Aorta (tissue), 5 donors: ENCODE data around the gene CCDC182. TPM values are rescaled to one million over a fixed set of nuclear protein-coding genes. Genes with fewer than 3 reads are reported as not detected.

ENCODE experiments used
- ATAC-seq: fragments of 200-7000 bp; cut with Tn5 transposase; one replicate; pipeline ENCODE4 v1.9.1; 2022; ENCODE audit warnings: moderate library complexity; ENCODE audit not compliant: low FRiP score
- DNase-seq, 2 donors: peaks; one replicate each; pipeline ENCODE4 v3.0.0-alpha.2; 2020
- H3K27ac ChIP-seq, 2 donors: one replicate each; pipeline ENCODE4 v1.5.1; 2013; ENCODE audit warnings: low read length in 2 of 2, mild to moderate bottlenecking in 2 of 2, moderate library complexity in 2 of 2, control low read depth in 1 of 2, inconsistent platforms in 1 of 2, low read depth in 1 of 2
- H3K27me3 ChIP-seq, 2 donors: one replicate each; pipeline ENCODE4 v1.6.1; 2013; ENCODE audit warnings: control low read depth in 1 of 2, low read length in 1 of 2, mild to moderate bottlenecking in 1 of 2, moderate library complexity in 1 of 2; ENCODE audit not compliant: insufficient read depth in 2 of 2, control insufficient read depth in 1 of 2
- H3K36me3 ChIP-seq, 2 donors: one replicate each; pipeline ENCODE4 v1.6.1; 2013; ENCODE audit warnings: control low read depth in 1 of 2, low read length in 1 of 2, mild to moderate bottlenecking in 1 of 2; ENCODE audit not compliant: insufficient read depth in 2 of 2, control insufficient read depth in 1 of 2
- H3K4me1 ChIP-seq, 2 donors: one replicate each; pipeline ENCODE4 v1.6.1; 2013; ENCODE audit warnings: low read length in 2 of 2, control low read depth in 1 of 2, mild to moderate bottlenecking in 1 of 2, moderate library complexity in 1 of 2; ENCODE audit not compliant: insufficient read depth in 2 of 2, control insufficient read depth in 1 of 2
- H3K4me3 ChIP-seq, 2 donors: one replicate each; pipeline ENCODE4 v1.5.1; 2013; ENCODE audit warnings: low read length in 2 of 2, control low read depth in 1 of 2, mild to moderate bottlenecking in 1 of 2
- H3K9me3 ChIP-seq: one replicate; pipeline ENCODE4 v1.6.1; 2013; ENCODE audit warnings: mild to moderate bottlenecking, low read length; ENCODE audit not compliant: control insufficient read depth
- WGBS, 2 donors: extraction: QIAGEN DNeasy Blood & Tissue Kit; methylation state at CpG; one replicate each; pipeline ENCODE4 v1.1.7; 2013; 5-methylcytosine and 5-hydroxymethylcytosine counted together
- intact Hi-C, 2 donors: fragments of 100-400 bp; cut with DNase I; formaldehyde crosslinking; loops; one replicate each; pipeline versions ENCODE4 v1.14.2 to v1.15.0; 2022
- polyA plus RNA-seq, 2 donors: library from polyadenylated mRNA; stranded (reverse); fragments of 200-250 nt; gene quantifications; one replicate each; pipeline ENCODE4 v1.2.3, GENCODE V29; 2013
- total RNA-seq, 2 donors: library from RNA; stranded (reverse); fragmentation: NEBNext Ultra II Directional; extraction: Animal tissue kit (Norgen Biotek cat#: 25700); gene quantifications; one replicate each; pipeline ENCODE4 v1.2.1, GENCODE V29; 2021
- donor health status: healthy with polysubstance abuse.
- donor health status: Bipolar disorder and iron deficiency.
- donor health status: DM: no; HTN: no; CAD: no.
- donor health status: DM: no; HTN: no; CAD: no.
- donor health status: DM: yes; HTN: yes; CAD: no.

CCDC182 gene
- total and polyA plus RNA-seq, 4 donors = not detected

DNA sequence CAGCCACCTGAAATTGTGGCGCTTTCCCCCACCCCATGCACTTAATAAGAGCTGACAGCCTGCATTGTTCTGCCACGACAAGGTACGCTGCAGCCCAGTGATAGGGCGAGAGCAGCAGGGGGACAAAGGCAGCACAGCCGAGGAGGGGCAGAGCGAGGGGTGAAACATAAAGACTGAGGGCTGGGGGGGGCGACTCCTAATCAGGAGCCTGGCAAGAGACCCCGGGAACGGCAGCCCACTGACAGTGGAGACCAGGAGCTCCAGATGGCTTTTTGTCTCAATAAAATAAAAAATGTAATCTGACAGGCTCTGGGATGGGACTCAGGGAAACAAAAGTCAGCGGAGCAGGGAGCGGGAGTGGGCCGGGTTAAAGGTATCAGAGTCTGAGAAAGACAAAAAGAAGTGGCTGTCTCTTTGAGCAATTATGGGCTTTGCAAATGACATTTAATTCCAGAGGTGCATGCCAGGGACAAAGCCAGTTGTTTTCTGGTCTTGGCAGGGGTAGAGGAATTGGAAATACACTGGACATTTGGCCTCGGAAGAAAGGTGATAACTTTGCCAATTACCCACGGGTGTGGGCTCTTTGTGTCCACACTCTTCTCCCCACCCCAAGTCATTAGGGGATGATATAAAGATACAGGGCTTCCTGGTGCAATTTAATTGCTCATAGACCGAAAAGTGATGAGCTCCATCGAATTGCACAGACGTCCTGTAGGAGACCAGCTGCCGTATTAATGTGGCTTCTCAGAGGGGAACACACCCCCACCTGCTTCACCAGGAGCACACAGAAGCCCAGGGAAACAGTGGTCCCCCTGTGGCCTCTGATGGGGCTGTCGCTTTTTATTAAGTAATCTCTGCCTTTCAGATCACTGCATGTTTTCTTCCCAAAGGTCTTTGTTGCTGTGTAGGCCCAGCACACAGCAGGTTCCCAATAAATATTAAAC lies 17.6 kb upstream of the CCDC182 start:
- Histone ChIP-seq H3K9me3 (no peaks in the 10 kb centered on the region), H3K27me3 (no peaks in the 10 kb centered on the region), H3K4me1 (no peaks in the 10 kb centered on the region), H3K27ac (no peak overlapping the region), H3K4me3 (no peak overlapping the region), H3K36me3 (no peaks in the 10 kb centered on the region)
- intact Hi-C loops = no loop called here
- 49 to 50% methylated on average over 19 of the region's 19 CpGs for WGBS, 2 donors
- ATAC-seq (no peak), DNase-seq (peak in 1 of 2 donors; percentile 36)

DNA sequence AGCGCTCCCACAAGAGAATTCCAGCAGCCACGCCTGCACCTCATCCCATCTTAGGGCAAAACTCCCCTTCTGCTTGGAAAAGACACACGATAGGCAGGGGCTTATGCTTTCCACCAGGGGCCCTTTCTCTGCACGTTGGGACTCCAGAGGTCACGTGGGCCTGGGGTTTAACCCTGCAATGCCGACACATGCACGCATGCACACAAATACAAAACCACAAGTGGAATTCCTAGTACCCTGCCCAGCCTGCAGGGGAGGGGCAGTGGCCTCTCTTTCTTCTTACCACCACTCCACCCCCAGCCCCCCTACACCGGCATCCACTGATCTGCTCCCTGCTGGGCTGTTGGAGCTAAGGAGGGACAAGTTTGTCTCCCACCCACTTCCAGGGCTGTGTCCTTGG lies 16.8 kb upstream of the CCDC182 start:
- Histone ChIP-seq H3K4me1 (no peaks in the 10 kb centered on the region), H3K27me3 (no peaks in the 10 kb centered on the region), H3K27ac (no peak overlapping the region), H3K4me3 (no peak overlapping the region), H3K9me3 (no peaks in the 10 kb centered on the region), H3K36me3 (no peaks in the 10 kb centered on the region)
- ATAC-seq (no peak), DNase-seq (peak in 1 of 2 donors; percentile 45)
- WGBS, 2 donors = 38 to 50% methylated on average over 8 of the region's 8 CpGs
- intact Hi-C loops = no loop called here

DNA sequence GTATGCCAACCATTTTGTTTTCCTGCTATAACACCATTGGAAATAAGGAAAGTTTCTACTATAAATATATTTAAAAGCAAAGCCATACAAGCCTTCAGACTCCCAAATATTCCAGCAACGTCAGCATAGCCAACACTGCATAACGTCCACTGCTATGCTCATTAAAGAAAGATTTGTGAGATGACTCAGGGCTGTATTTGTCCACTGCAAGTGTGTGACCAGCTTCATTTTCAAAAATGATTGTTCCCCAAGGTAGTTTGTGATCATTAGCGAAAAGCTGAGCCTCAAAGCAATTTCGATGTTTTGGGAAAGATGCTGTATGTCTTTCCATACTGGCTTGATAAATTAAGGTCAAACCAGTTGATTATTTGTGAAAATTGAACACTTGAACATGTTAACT lies 14.9 kb upstream of the CCDC182 start:
- Histone ChIP-seq H3K27me3 (no peaks in the 10 kb centered on the region), H3K9me3 (no peaks in the 10 kb centered on the region), H3K36me3 (no peaks in the 10 kb centered on the region), H3K4me3 (no peak overlapping the region), H3K27ac (no peak overlapping the region), H3K4me1 (no peaks in the 10 kb centered on the region)
- WGBS, 2 donors = 57 to 64% methylated on average over 4 of the region's 4 CpGs
- intact Hi-C loops = no loop called here
- no peak for ATAC-seq
- DNase-seq = no peak

DNA sequence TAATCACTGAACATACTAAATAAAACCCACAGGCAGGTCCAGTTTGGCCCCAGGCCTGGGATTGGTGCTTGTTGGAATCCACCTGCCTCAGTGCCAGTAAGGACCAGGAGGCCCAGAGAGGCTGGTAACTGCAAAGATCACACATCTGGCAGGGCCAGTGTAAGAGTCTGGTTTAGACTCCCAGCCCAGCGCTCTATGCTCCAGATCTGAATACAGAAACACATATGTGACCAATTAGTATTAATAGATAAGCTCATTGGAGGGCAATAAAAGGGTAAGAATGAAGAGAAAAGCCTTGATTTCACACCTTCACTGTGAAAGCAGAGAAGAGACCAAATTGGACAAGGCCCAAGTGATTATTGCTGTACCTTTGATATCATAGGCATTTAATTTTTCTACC lies 13.6 kb upstream of the CCDC182 start:
- 87 to 88% methylated on average over 1 of the region's 1 CpG for WGBS, 2 donors
- intact Hi-C loops = no loop called here

DNA sequence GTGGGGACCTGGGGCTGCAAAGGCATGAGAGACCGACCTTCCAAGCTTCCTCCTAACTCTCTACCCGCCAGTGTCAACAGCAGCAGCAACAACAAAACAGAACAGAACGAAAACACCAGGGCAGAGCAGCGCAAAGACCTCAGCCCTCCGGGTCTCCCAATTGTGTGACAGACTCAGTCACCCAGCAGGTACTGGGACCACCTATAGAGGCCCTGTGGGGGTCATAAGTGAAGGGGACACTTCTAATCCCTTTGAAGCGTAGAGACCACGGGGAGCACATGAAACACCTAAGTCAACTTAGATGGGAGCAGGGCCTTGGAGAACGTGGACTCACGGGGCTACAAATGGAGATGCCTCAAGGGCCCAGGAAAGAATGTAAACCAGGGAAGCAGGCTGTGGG lies 12.6 kb upstream of the CCDC182 start:
- H3K9me3 ChIP-seq = no peaks in the 10 kb centered on the region
- no peak overlapping the region for H3K4me3 ChIP-seq
- no peaks in the 10 kb centered on the region for H3K36me3 ChIP-seq
- H3K27ac ChIP-seq = no peak overlapping the region
- no peaks in the 10 kb centered on the region for H3K27me3 ChIP-seq
- no peaks in the 10 kb centered on the region for H3K4me1 ChIP-seq
- 56 to 64% methylated on average over 9 of the region's 9 CpGs for WGBS, 2 donors
- DNase-seq = no peak
- intact Hi-C loops = no loop called here
- ATAC-seq = no peak

More for the DNA sequence above, 13.6 kb upstream of the CCDC182 start:
- Histone ChIP-seq H3K27me3 (no peaks in the 10 kb centered on the region), H3K4me3 (no peak overlapping the region), H3K36me3 (no peaks in the 10 kb centered on the region), H3K9me3 (no peaks in the 10 kb centered on the region), H3K4me1 (no peaks in the 10 kb centered on the region), H3K27ac (no peak overlapping the region)
- DNase-seq (no peak), ATAC-seq (no peak)

DNA sequence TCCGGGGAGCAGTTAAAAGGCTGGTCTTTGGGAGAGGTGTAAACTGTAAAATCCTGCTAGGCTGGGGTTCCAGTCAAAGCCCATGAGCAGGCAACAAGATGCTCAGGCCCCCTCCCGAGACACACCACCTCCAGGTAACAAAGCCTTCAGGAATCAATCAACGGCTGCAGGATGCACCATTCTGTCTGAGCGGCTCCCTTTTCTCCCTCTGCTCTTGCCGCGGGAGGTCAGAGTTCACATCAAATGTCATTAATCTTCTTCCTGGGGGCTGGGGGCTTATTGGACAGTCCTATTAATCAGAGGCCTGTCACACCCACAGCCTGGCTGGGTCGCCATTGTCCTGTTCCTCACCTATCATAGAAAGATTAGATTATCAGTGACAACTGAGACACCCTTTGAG lies 11.9 kb upstream of the CCDC182 start:
- H3K27me3 ChIP-seq = no peaks in the 10 kb centered on the region
- intact Hi-C loops = no loop called here
- no peaks in the 10 kb centered on the region for H3K4me1 ChIP-seq
- ATAC-seq (no peak), DNase-seq (no peak)
- no peaks in the 10 kb centered on the region for H3K9me3 ChIP-seq
- H3K4me3 ChIP-seq = no peak overlapping the region
- no peaks in the 10 kb centered on the region for H3K36me3 ChIP-seq
- 43 to 50% methylated on average over 7 of the region's 7 CpGs for WGBS, 2 donors
- H3K27ac ChIP-seq = no peak overlapping the region

DNA sequence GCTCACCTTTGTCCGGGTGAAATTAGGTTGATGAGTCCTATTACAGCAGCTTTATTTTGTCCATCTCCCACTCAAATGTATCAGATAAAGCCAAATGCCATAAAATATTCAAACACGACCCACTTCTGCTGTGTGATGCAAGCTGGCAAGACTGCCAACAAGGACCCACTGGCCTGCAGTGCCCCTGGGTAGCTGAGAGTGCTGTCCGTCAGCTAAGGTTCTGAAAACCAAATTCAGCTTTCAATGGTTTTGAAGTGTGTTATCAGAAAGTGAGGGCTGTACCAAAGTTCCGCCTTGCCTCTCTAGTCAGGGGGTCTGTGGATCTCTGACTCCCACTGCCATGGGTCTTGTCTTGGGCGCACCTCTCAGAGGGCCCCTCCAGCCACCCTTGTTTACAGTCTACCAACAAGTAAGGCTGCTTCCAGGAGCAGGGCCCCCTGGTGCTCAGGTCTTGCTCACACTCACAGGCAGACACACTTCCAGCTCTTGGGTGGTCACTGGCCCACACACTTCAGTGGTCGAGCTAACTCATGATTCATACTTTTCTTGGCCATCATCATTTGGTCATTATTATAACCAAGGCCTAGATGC lies 10.5 kb upstream of the CCDC182 start:
- no peak for ATAC-seq
- Histone ChIP-seq H3K27ac (no peak overlapping the region), H3K9me3 (no peaks in the 10 kb centered on the region), H3K27me3 (no peaks in the 10 kb centered on the region), H3K4me3 (no peak overlapping the region), H3K4me1 (no peaks in the 10 kb centered on the region), H3K36me3 (no peaks in the 10 kb centered on the region)
- intact Hi-C loops = no loop called here
- DNase-seq = no peak
- 70 to 77% methylated on average over 6 of the region's 6 CpGs for WGBS, 2 donors

DNA sequence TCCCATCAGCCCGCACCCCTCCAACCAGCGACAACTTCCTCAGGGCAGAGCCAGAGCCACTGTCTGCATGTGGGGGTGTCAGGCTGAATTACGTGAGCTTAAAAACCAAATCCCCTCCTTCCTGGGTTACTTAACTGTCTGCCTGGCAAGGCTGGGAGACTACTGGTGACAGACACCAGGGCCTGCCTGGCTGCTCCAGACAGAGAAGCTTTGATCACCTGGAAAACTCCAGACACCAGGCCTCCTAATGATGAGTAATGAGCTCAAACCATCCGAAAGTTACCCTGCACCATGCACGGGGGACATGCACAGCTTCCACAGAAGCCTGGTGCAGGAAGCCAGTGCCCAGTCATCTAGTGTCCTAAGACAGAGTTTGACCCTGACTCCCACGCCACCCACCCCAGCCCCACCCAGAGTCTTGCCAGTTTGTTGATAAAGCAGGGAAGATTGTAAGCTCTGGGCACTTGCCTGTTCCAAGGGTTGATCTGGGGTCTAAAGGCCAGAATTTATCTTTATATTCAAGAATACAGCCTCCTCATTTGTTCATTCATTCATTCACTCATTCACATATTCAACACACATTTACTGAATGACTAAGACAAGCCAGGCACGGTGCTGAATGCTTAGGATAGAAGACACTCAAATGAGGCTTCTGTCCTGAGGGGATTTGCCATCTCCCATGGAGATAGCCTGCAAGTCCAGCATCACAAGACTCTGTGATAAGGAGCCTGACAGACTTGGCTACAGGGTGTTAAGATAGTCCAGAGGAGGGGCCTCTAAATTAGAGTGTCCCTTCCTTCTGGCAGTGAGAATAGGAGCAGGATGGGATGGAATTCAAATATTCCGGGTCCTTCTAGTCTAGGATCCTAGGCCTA lies 7.2 kb upstream of the CCDC182 start:
- no peak for DNase-seq
- no peak overlapping the region for H3K27ac ChIP-seq
- no peaks in the 10 kb centered on the region for H3K36me3 ChIP-seq
- intact Hi-C loops = no loop called here
- ATAC-seq = no peak
- no peaks in the 10 kb centered on the region for H3K9me3 ChIP-seq
- H3K27me3 ChIP-seq = no peaks in the 10 kb centered on the region
- H3K4me1 ChIP-seq = no peaks in the 10 kb centered on the region
- no peak overlapping the region for H3K4me3 ChIP-seq
- WGBS, 2 donors = 86 to 90% methylated on average over 8 of the region's 8 CpGs
